ENCODE data around the gene ZFP82.

ZFP82 gene

DNA sequence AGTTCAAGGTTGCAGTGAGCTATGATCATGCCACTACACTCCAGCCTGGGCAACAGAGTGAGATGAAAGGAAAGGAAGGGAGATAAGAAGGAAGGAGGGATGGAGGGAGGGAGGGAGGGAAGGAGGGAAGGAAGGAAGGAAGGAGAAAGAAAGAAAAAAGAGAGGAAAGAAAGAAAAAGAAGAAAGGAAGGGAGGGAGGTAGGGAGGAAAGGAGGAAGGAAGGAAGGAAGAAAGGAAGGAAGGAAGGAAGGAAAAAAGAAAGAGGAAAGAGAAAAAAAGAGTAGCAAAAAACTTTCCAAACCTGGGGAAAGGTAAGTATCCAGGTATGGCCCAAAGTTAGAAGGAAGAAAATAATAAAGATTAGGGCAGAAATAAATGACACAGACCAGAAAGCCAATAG, 46.6 kb downstream of the ZFP82 start:
- no peak for DNase-seq (ENCODE audit: low read depth)

DNA sequence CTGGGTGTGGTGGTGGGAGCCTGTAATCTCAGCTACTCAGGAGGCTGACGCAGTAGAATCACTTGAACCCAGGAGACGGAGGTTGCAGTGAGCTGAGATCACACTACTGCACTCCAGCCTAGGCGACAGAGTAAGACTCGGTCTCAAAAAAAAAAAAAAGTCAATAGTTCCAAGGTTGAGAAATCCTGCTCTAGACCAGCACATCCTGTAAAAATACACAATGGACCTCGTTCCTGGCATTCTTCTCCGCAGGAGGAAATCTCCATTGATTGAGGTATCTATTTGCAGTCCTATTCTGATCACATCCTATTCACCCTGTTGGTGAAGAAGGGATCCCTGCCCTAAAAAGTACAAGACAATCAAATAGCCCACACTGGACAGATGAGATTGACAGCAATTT, 54.6 kb downstream of the ZFP82 start:
- no peak for DNase-seq (ENCODE audit: low read depth)

All from stimulated activated CD8-positive, alpha-beta memory T cell treated with anti-CD3 and anti-CD28 coated beads, Interleukin-4, amount 100 ng/mL, for 24 hours (primary cell).